ENCODE measurements around the gene PIK3CG.

The PIK3CG gene

DNA sequence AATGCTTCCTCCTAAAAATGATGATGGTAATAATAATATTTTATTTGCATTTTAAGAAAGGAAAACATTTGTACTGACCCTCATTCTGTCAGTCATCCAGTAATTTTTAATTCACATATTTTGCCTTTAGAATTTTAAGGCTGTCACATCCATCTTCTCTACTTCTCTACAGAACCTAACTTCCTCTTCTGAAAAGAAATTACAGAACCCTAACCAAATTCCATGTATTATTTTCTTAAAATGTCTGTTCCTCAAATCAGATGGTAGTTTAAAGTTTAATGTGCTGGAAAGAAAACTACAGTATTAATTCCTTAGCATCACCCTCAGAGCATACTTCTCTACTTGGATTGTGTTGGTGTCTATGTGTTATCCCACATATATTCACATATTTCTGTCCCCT is 9.0 kb downstream of the PIK3CG start:
- no peak for TF ChIP-seq POLR2A (IDR thresholded peaks at IDR 0.05; ENCODE audit: low read depth, low read length)
- TF ChIP-seq TAF1 (IDR thresholded peaks at IDR 0.05; ENCODE audit: borderline replicate concordance, low read depth, low read length) = no peak
- TF ChIP-seq POLR2AphosphoS5 (IDR thresholded peaks at IDR 0.05; ENCODE audit: low read depth, low read length) = no peak
- no peak for DNase-seq (ENCODE audit: insufficient read length)
- FAIRE-seq = no peak

DNA sequence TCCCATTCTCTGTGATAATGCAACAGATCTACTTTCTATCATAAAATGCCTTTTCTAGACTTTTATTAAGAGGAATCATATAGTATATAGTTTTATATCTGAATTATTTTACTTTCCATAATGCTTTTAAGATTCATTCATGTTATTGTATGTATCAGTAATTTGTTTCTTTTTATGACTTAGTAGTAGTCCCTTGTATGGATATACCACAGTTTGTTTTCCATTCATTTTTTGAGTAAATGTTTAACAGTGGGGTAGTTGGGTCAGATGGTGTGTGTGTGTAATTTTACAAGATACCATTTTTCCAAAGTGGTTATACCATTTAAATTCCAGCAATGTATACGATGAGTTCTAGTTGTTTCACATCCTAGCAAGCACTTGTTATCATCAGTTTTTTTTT is 10.4 kb downstream of the PIK3CG start:
- FAIRE-seq = no peak
- no peak for TF ChIP-seq POLR2AphosphoS5 (IDR thresholded peaks at IDR 0.05; ENCODE audit: low read depth, low read length)
- no peak for TF ChIP-seq POLR2A (IDR thresholded peaks at IDR 0.05; ENCODE audit: low read depth, low read length)
- no peak for TF ChIP-seq TAF1 (IDR thresholded peaks at IDR 0.05; ENCODE audit: borderline replicate concordance, low read depth, low read length)
- no peak for DNase-seq (ENCODE audit: insufficient read length)

GRCh38 chr7:106878748-106879439 is 13.8 kb downstream of the PIK3CG start:
- TF ChIP-seq POLR2AphosphoS5 (IDR thresholded peaks at IDR 0.05; ENCODE audit: low read depth, low read length) (no peak), TAF1 (IDR thresholded peaks at IDR 0.05; ENCODE audit: borderline replicate concordance, low read depth, low read length) (no peak), POLR2A (IDR thresholded peaks at IDR 0.05; ENCODE audit: low read depth, low read length) (no peak)

GRCh38 chr7:106881984-106882383 is 16.9 kb downstream of the PIK3CG start:
- FAIRE-seq = no peak
- TF ChIP-seq POLR2A (IDR thresholded peaks at IDR 0.05; ENCODE audit: low read depth, low read length) (no peak), TAF1 (IDR thresholded peaks at IDR 0.05; ENCODE audit: borderline replicate concordance, low read depth, low read length) (no peak), POLR2AphosphoS5 (IDR thresholded peaks at IDR 0.05; ENCODE audit: low read depth, low read length) (no peak)
- no peak for DNase-seq (ENCODE audit: insufficient read length)

More at GRCh38 chr7:106878748-106879439, 13.8 kb downstream of the PIK3CG start:
- FAIRE-seq (no peak), DNase-seq (ENCODE audit: insufficient read length) (no peak)

DNA sequence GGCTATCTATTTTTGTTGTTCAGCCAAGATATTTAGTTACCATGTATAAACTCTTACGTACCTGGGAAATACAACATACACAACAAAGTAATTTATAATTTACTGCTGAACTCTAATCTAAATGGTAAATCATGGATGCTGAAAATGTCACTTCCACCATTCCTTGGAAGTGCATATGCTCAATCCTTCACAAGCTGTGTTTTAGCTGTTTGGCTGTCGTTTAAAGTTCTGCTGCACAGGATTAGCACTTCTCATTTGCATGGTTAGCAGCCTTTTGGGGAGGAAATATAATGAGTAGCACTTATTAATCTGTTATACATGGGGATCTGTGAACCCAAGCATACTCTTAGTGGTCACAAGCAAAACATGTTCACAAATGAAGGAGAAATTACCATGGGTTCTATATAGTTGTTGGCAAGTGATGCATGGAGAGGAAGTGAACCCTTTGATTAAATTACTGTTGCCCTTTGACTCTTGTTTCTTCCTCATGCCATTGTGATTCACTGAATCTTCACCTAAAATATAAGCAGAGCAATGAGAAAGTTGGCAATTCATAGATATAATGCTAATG is 18.5 kb downstream of the PIK3CG start:
- FAIRE-seq (no peak), DNase-seq (ENCODE audit: insufficient read length) (no peak)
- no peak for TF ChIP-seq TAF1 (IDR thresholded peaks at IDR 0.05; ENCODE audit: borderline replicate concordance, low read depth, low read length)
- no peak for TF ChIP-seq POLR2A (IDR thresholded peaks at IDR 0.05; ENCODE audit: low read depth, low read length)
- TF ChIP-seq POLR2AphosphoS5 (IDR thresholded peaks at IDR 0.05; ENCODE audit: low read depth, low read length) = no peak

- no peak for FAIRE-seq
- TF ChIP-seq TAF1 (IDR thresholded peaks at IDR 0.05; ENCODE audit: borderline replicate concordance, low read depth, low read length) (no peak), POLR2A (IDR thresholded peaks at IDR 0.05; ENCODE audit: low read depth, low read length) (no peak), POLR2AphosphoS5 (IDR thresholded peaks at IDR 0.05; ENCODE audit: low read depth, low read length) (no peak)
- DNase-seq (ENCODE audit: insufficient read length) = no peak
These were observed 20.6 kb downstream of the PIK3CG start for GRCh38 chr7:106885652-106886051.

GRCh38 chr7:106887421-106887820 is 22.3 kb downstream of the PIK3CG start:
- no peak for FAIRE-seq
- no peak for DNase-seq (ENCODE audit: insufficient read length)
- no peak for TF ChIP-seq POLR2A (IDR thresholded peaks at IDR 0.05; ENCODE audit: low read depth, low read length)
- no peak for TF ChIP-seq TAF1 (IDR thresholded peaks at IDR 0.05; ENCODE audit: borderline replicate concordance, low read depth, low read length)
- no peak for TF ChIP-seq POLR2AphosphoS5 (IDR thresholded peaks at IDR 0.05; ENCODE audit: low read depth, low read length)

DNA sequence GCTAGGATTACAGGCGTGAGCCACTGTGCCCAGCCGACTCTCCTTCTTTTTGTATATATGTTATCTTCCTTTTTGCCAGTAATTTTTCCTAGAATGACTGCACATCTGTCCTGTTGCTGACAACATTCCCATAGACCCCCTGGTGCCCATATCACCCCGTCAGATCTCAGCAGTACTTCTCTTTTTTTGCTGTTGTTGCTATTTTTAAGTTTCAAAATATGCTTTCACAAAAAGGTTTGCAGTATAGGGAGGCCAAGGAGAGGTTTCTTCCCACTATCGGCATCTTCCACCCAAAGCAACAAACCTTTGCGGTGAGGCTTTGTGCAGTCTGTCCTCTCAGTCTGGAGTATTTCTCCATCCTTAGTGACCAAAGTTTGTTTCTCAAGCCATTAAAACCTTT is 23.1 kb downstream of the PIK3CG start:
- TF ChIP-seq TAF1 (IDR thresholded peaks at IDR 0.05; ENCODE audit: borderline replicate concordance, low read depth, low read length) = no peak
- no peak for TF ChIP-seq POLR2AphosphoS5 (IDR thresholded peaks at IDR 0.05; ENCODE audit: low read depth, low read length)
- TF ChIP-seq POLR2A (IDR thresholded peaks at IDR 0.05; ENCODE audit: low read depth, low read length) = no peak
- FAIRE-seq = peak; percentile 9
- DNase-seq (ENCODE audit: insufficient read length) = no peak

GRCh38 chr7:106890952-106891351 is 25.9 kb downstream of the PIK3CG start:
- DNase-seq (ENCODE audit: insufficient read length) = no peak
- no peak for FAIRE-seq
- TF ChIP-seq POLR2AphosphoS5 (IDR thresholded peaks at IDR 0.05; ENCODE audit: low read depth, low read length) = no peak
- TF ChIP-seq TAF1 (IDR thresholded peaks at IDR 0.05; ENCODE audit: borderline replicate concordance, low read depth, low read length) = no peak
- TF ChIP-seq POLR2A (IDR thresholded peaks at IDR 0.05; ENCODE audit: low read depth, low read length) = no peak

DNA sequence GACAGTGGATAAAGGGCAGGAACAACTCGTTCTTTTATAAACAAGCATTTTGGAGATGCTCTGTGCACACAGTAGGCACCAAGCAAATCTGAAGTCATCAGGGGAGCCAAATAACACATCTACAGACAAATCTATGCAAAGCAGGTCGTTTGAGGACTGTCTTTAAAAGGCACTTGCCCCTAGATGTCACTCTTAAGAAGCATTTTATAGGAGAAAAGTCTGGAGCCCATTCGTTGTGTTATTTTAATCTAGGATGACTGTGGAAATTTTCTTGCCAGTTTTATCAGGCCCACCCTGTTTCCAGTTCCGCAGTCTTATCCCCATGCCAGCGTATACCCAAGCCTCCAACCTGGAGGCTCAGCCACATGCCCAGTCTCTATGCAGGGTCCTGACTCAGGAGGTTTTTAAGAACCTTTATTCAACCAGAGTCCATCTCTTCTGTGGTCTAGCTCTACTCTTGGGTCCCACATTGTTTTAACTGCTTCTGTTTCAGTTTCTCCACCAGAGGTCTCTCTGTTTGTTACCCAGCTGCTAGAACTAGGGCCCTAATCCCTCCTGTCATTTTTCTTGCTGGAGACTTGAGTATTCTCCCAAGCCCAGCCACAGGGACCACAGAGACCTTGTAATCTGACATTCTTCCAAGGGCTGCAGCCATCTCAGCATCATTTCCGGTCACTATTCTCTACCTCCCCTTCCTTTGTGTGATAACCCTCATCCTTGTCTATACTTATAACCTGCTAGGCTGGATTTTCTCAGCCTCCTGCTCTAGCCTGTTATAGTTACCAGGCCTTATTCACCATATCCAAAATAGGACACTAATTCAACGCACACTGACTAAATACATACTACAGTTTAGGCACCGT is 26.7 kb downstream of the PIK3CG start:
- FAIRE-seq (no peak), DNase-seq (ENCODE audit: insufficient read length) (no peak)
- TF ChIP-seq POLR2AphosphoS5 (IDR thresholded peaks at IDR 0.05; ENCODE audit: low read depth, low read length) (no peak), TAF1 (IDR thresholded peaks at IDR 0.05; ENCODE audit: borderline replicate concordance, low read depth, low read length) (no peak), POLR2A (IDR thresholded peaks at IDR 0.05; ENCODE audit: low read depth, low read length) (no peak)

GRCh38 chr7:106893591-106893990 is 28.5 kb downstream of the PIK3CG start:
- FAIRE-seq = no peak
- DNase-seq (ENCODE audit: insufficient read length) = no peak
- no peak for TF ChIP-seq POLR2A (IDR thresholded peaks at IDR 0.05; ENCODE audit: low read depth, low read length)
- no peak for TF ChIP-seq TAF1 (IDR thresholded peaks at IDR 0.05; ENCODE audit: borderline replicate concordance, low read depth, low read length)
- TF ChIP-seq POLR2AphosphoS5 (IDR thresholded peaks at IDR 0.05; ENCODE audit: low read depth, low read length) = no peak
